HepG2 (cell line): Measurements from ENCODE around the gene BTN1A1. TPM values are rescaled to one million over a fixed set of nuclear protein-coding genes. Genes with fewer than 3 reads are reported as not detected.

Experiments
- HHEX ChIP-seq: IDR thresholded peaks from 2 replicates; pipeline ENCODE4 v1.6.1; 2016; ENCODE audit warnings: control low read depth
- HMG20B ChIP-seq: conservative IDR thresholded peaks from 2 replicates; pipeline ENCODE4 v1.6.1; 2016; ENCODE audit warnings: missing genetic modification reagents, missing compliant biosample characterization
- HNRNPK ChIP-seq: fragments of 200-400 bp; formaldehyde crosslinking; IDR thresholded peaks from 2 replicates; pipeline ENCODE4 v1.6.1; 2018; ENCODE audit warnings: low read length, low read depth, moderate library complexity, mild to moderate bottlenecking; ENCODE audit not compliant: poor library complexity, severe bottlenecking
- MYPOP ChIP-seq: sonication (generic); formaldehyde crosslinking; IDR thresholded peaks from 2 replicates; pipeline ENCODE4 v1.8.1; 2023; ENCODE audit warnings: mild to moderate bottlenecking, moderate library complexity, missing genetic modification reagents
- SNAPC4 ChIP-seq: sonication (generic); formaldehyde crosslinking; IDR thresholded peaks from 2 replicates; pipeline ENCODE4 v1.4.0; 2020; ENCODE audit warnings: mild to moderate bottlenecking, missing genetic modification reagents
- SOX13 ChIP-seq, 3 experiments: fragments of 450-650 bp in 1 of 3; sonication (generic) in 1 of 3; formaldehyde crosslinking in 1 of 3; IDR thresholded peaks in 2 of 3; conservative IDR thresholded peaks in 1 of 3; 2 replicates each; pipeline versions ENCODE4 v1.5.0 to v1.6.1; 2016 to 2020; ENCODE audit warnings: antibody characterized with exemption in 1 of 3, mild to moderate bottlenecking in 1 of 3, missing compliant biosample characterization in 1 of 3, missing genetic modification reagents in 1 of 3, moderate library complexity in 1 of 3
- ZBTB4 ChIP-seq: sonication (generic); formaldehyde crosslinking; IDR thresholded peaks from 2 replicates; pipeline ENCODE4 v1.4.0; 2020; ENCODE audit warnings: missing genetic modification reagents, mild to moderate bottlenecking, borderline replicate concordance
- ZHX2 ChIP-seq, 2 experiments: sonication (generic) in 1 of 2; formaldehyde crosslinking in 1 of 2; IDR thresholded peaks; 2 replicates each; pipeline versions ENCODE4 v1.6.1 to v1.9.0; 2014 to 2022; ENCODE audit warnings: antibody characterized with exemption in 1 of 2, borderline replicate concordance in 1 of 2, inconsistent platforms in 1 of 2, low read depth in 1 of 2, missing genetic modification reagents in 1 of 2
- ZNF773 ChIP-seq: sonication (generic); formaldehyde crosslinking; IDR thresholded peaks from 2 replicates; pipeline ENCODE4 v1.4.0; 2020; ENCODE audit warnings: missing genetic modification reagents, borderline replicate concordance
- ZNF839 ChIP-seq: sonication (generic); formaldehyde crosslinking; IDR thresholded peaks from 2 replicates; pipeline ENCODE4 v1.4.0; 2020; ENCODE audit warnings: missing genetic modification reagents, mild to moderate bottlenecking, borderline replicate concordance
- polyA plus RNA-seq, 8 experiments: library from polyadenylated mRNA; depleted of rRNA in 3 of 8; stranded (reverse) in 7 of 8; unstranded in 1 of 8; fragments of >200 nt; fragmentation: Illumina TruSeq in 4 of 8; extraction: Trizol in 4 of 8; gene quantifications; 2 replicates each; pipeline versions ENCODE4 v1.2.1 to v1.2.3, GENCODE V29; 2011 to 2016; ENCODE audit warnings: low read depth in 4 of 8, missing spikeins in 1 of 8, mixed read lengths in 1 of 8; ENCODE audit not compliant: insufficient read depth in 1 of 8
- total RNA-seq, 5 experiments: library from RNA; depleted of rRNA; stranded (reverse); fragments of >200 nt; fragmentation: Illumina TruSeq; extraction: Trizol; gene quantifications; 2 replicates each; pipeline ENCODE4 v1.2.3, GENCODE V29; 2016; ENCODE audit warnings: low read depth in 1 of 5

BTN1A1 gene
- total and polyA plus RNA-seq, 2 of the 13 experiments (the other 11 are each of a cell fraction or from before 2014, with no cell fraction given): 0.04 TPM; not detected in 1

- TF ChIP-seq MYPOP (CRISPR knock-in tag) (peak; percentile 67; the same call in 1 of the 2 replicates), ZHX2 (IDR thresholded peaks at IDR 0.05; ENCODE audit: low read depth) (no peak), ZHX2 (CRISPR knock-in tag; IDR thresholded peaks at IDR 0.05; ENCODE audit: borderline replicate concordance) (no peak), SNAPC4 (no peak), HNRNPK (no peak), ZNF839 (CRISPR knock-in tag) (no peak), SOX13 (IDR thresholded peaks at IDR 0.05) (peak; percentile 65), SOX13 (CRISPR knock-in tag; conservative IDR thresholded peaks at IDR 0.05 in 1 of 2, IDR thresholded peaks at IDR 0.05 in 1 of 2) (peak in 1 of 2 experiments; percentile 48; a peak in 1 of 4 replicates), HMG20B (CRISPR knock-in tag) (peak; percentile 62; the same call in 1 of the 2 replicates), ZBTB4 (CRISPR knock-in tag) (no peak), HHEX (no peak), ZNF773 (CRISPR knock-in tag) (no peak)
Measured at GRCh38 chr6:26532699-26533531, 32.8 kb downstream of the BTN1A1 start (continued).
